ENCODE measurements around the gene SNAPC4. TPM values are rescaled to one million over a fixed set of nuclear protein-coding genes. Genes with fewer than 3 reads are reported as not detected.

Gene SNAPC4
- total RNA-seq, 2 donors from 2014 or later = 18.0 to 18.7 TPM

- no peak overlapping the region for H3K9ac ChIP-seq (ENCODE audit: extremely low read depth, low read length, poor library complexity, severe bottlenecking)
- no peaks in the 10 kb centered on the region for H3K27me3 Mint-ChIP-seq (ENCODE audit: insufficient read depth)
- H3K27ac ChIP-seq (ENCODE audit: low read depth, low read length) = peak overlapping the region; percentile 92
- no peaks in the 10 kb centered on the region for H3K4me1 Mint-ChIP-seq
- no peaks in the 10 kb centered on the region for H3K36me3 Mint-ChIP-seq (ENCODE audit: low read depth)
- H3K9me3 ChIP-seq (ENCODE audit: control insufficient read depth, low read length) = no peaks in the 10 kb centered on the region
- no peaks in the 10 kb centered on the region for H3K27me3 ChIP-seq (ENCODE audit: control insufficient read depth, insufficient read depth, low read length, poor library complexity, severe bottlenecking)
- H3K9me3 Mint-ChIP-seq = no peaks in the 10 kb centered on the region
- no peak overlapping the region for H3K4me3 ChIP-seq (ENCODE audit: low read length)
- no peak overlapping the region for H3K27ac Mint-ChIP-seq
- no peak for TF ChIP-seq CTCF (conservative IDR thresholded peaks at IDR 0.05)
- no peaks in the 10 kb centered on the region for H3K4me1 ChIP-seq (ENCODE audit: control insufficient read depth, insufficient read depth, low read length)
- no peak overlapping the region for H3K4me3 Mint-ChIP-seq
- 93 to 94% methylated on average over 13 to 21 of the region's 21 CpGs for WGBS, 2 experiments (ENCODE audit: insufficient coverage in 1 of 2, insufficient read length in 1 of 2)
- no peak for DNase-seq
- peaks cover 13% of the 10 kb centered on the region for H3K36me3 ChIP-seq (ENCODE audit: control insufficient read depth, insufficient read depth, low read length)
Observed at GRCh38 chr9:136372006-136372405, 28.0 kb downstream of the SNAPC4 start.

GRCh38 chr9:136371533-136371880 is 28.5 kb downstream of the SNAPC4 start:
- Mint-ChIP-seq H3K4me1 (no peaks in the 10 kb centered on the region), H3K27me3 (ENCODE audit: insufficient read depth) (no peaks in the 10 kb centered on the region), H3K27ac (no peak overlapping the region), H3K9me3 (no peaks in the 10 kb centered on the region), H3K36me3 (ENCODE audit: low read depth) (no peaks in the 10 kb centered on the region), H3K4me3 (no peak overlapping the region)
- Histone ChIP-seq H3K27ac (ENCODE audit: low read depth, low read length) (no peak overlapping the region), H3K9me3 (ENCODE audit: control insufficient read depth, low read length) (no peaks in the 10 kb centered on the region), H3K9ac (ENCODE audit: extremely low read depth, low read length, poor library complexity, severe bottlenecking) (no peak overlapping the region), H3K27me3 (ENCODE audit: control insufficient read depth, insufficient read depth, low read length, poor library complexity, severe bottlenecking) (no peaks in the 10 kb centered on the region), H3K4me3 (ENCODE audit: low read length) (no peak overlapping the region), H3K4me1 (ENCODE audit: control insufficient read depth, insufficient read depth, low read length) (no peaks in the 10 kb centered on the region), H3K36me3 (ENCODE audit: control insufficient read depth, insufficient read depth, low read length) (peaks cover 13% of the 10 kb centered on the region)
- 92 to 100% methylated on average over 2 to 13 of the region's 13 CpGs for WGBS, 2 experiments (ENCODE audit: insufficient coverage in 1 of 2, insufficient read length in 1 of 2)
- no peak for DNase-seq
- TF ChIP-seq CTCF (conservative IDR thresholded peaks at IDR 0.05) = no peak

- Mint-ChIP-seq H3K9me3 (no peaks in the 10 kb centered on the region), H3K4me1 (no peaks in the 10 kb centered on the region), H3K27ac (no peak overlapping the region), H3K27me3 (ENCODE audit: insufficient read depth) (no peaks in the 10 kb centered on the region), H3K4me3 (no peak overlapping the region), H3K36me3 (ENCODE audit: low read depth) (no peaks in the 10 kb centered on the region)
- Histone ChIP-seq H3K9ac (ENCODE audit: extremely low read depth, low read length, poor library complexity, severe bottlenecking) (no peak overlapping the region), H3K36me3 (ENCODE audit: control insufficient read depth, insufficient read depth, low read length) (peaks cover 8% of the 10 kb centered on the region), H3K9me3 (ENCODE audit: control insufficient read depth, low read length) (no peaks in the 10 kb centered on the region), H3K27ac (ENCODE audit: low read depth, low read length) (no peak overlapping the region), H3K4me3 (ENCODE audit: low read length) (no peak overlapping the region), H3K4me1 (ENCODE audit: control insufficient read depth, insufficient read depth, low read length) (no peaks in the 10 kb centered on the region), H3K27me3 (ENCODE audit: control insufficient read depth, insufficient read depth, low read length, poor library complexity, severe bottlenecking) (no peaks in the 10 kb centered on the region)
- DNase-seq = no peak
- WGBS, 2 experiments (ENCODE audit: insufficient coverage in 1 of 2, insufficient read length in 1 of 2) = 94 to 97% methylated on average over 36 to 54 of the region's 54 CpGs
- no peak for TF ChIP-seq CTCF (conservative IDR thresholded peaks at IDR 0.05)
Observed at GRCh38 chr9:136370687-136371532, 29.1 kb downstream of the SNAPC4 start.

Data from endodermal cell (in vitro differentiated cells).